ENCODE data around the gene MMP28. TPM values are rescaled to one million over a fixed set of nuclear protein-coding genes. Genes with fewer than 3 reads are reported as not detected.
A peak's percentile ranks its signal among the peaks of the same experiment; 100 is the strongest.

The MMP28 gene
- total RNA-seq, 2 experiments from 2014 or later = not detected

DNA sequence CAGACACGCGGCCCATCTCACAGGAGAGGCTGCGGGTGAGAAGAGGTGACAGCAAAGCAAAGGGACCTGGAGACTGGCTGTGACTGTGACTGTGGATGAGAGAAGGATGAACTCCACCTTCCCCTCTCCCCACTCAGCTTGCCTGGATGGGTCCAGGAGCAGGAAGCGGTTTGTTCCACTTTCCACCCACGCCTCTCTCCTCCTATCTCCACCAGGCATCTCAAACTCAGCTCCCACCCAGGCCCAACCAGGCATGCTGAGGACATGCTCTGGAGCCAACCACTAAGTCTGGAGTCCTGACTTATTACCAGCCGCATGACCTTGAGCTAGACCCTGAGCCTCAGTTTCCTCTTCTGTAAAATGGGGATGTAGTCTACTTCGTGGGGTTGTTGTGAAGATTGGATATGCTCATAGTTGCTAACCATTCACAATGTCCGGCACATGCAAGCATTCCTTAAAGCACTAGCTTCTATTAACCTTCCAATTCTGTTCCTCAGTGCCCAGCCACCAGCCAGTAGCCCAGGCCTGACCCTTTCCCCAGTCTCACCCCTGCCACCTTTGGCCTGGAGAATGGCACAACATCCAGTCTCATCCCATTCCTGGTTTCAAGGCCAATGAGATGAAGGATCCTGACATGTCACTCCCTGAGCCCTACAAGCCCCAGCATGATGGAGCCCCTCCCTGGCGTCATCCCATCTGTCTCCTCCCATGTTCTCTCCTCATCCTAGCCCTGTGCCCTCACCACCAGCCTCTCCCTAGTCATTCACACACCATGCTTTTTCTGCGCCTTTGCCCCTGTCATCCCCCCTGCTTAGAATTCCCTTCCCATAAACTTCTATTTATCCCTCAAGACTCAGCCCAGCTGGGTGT, 44.7 kb downstream of the MMP28 start:
- ATAC-seq (no peak), DNase-seq (no peak)
- Mint-ChIP-seq H3K4me1 (ENCODE audit: low read depth) (peaks cover 9% of the 10 kb centered on the region), H3K27me3 (ENCODE audit: low read depth) (peaks cover 29% of the 10 kb centered on the region), H3K4me3 (no peak overlapping the region), H3K9me3 (ENCODE audit: insufficient read depth) (no peaks in the 10 kb centered on the region), H3K27ac (no peak overlapping the region), H3K36me3 (ENCODE audit: low read depth) (no peaks in the 10 kb centered on the region)
- ChIA-PET CTCF (interaction anchor here (1.0 to 5.0 kb wide), 6 partner anchors 10 to 138 kb away, joined by 3 to 104 read pairs (median 12); partner anchors contain the start of genes C17orf50 and TAF15), POLR2A (no interaction called here)

DNA sequence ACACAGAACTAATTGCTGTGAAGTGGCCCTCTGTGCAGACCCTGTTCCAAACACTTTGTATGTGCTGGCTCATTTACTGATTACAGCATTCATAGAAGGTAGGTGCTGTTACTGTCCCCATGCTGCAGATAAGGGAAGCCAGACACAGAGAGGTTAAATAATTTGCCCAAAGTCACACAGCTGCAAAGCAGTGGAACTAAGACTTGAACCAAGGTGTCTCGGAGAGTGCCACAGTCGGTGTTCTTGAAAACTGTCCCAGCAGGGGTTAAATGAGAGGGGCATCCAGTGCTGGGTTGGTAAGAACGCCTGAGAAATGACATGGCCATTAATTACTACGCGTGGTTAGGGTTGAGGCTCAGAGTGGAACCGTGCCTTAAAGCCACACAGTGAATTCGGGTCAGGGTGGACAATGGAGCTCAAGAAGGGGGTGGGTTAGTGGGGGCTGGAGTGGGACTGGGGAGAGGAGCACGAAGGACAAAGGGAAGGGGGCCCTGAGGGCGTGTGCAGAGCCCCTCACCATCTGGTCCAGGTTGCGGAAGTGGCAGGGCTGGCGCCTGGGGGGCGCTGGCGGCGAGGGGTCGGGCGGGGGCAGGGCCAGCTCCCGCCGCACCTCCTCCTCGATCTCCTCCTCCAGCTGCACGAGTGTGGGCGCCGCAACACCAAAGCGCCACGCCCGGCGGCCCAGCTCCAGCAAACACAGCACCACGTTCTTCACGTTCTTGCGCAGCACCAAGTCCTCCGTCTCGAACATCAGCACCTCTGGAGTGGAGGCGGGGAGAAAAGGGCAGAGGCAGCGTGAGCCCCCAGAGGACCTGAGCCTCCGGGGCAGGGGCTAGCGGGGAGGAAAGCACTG, 45.7 kb downstream of the MMP28 start:
- Mint-ChIP-seq H3K9me3 (ENCODE audit: insufficient read depth) (no peaks in the 10 kb centered on the region), H3K27me3 (ENCODE audit: low read depth) (peaks cover 29% of the 10 kb centered on the region), H3K36me3 (ENCODE audit: low read depth) (no peaks in the 10 kb centered on the region), H3K27ac (no peak overlapping the region), H3K4me1 (ENCODE audit: low read depth) (peaks cover 9% of the 10 kb centered on the region), H3K4me3 (no peak overlapping the region)
- POLR2A ChIA-PET = interaction anchor here (0.6 to 0.8 kb wide), 2 partner anchors 11 to 488 kb away, joined by 4 to 5 read pairs; no protein-coding TSS in a partner anchor
- ATAC-seq (no peak), DNase-seq (peak; percentile 24)
- CTCF ChIA-PET = interaction anchor here (0.6 to 5.0 kb wide), 7 partner anchors 11 to 630 kb away, joined by 3 to 104 read pairs (median 20); partner anchors contain the start of genes C17orf50, RAD51D, SLFN12L and TAF15

DNA sequence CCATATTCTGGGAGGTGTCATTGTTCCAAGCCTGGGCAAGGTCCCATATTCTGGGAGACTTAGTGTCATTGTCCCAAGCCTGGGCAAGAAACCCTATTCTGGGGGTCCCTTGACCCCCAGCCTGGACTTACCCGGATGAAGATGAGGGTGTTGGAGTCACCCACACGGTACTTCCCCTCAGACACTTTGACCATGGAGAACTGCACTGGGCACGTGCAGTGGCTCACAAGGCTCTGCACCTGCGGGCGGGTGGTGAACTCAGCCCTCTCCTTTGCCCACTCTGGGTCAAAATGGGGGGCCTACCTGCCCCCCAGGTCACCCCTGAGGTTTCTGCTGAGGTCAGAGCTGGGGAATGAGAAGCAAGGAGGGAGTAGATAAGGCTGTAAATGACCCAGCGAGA, 46.5 kb downstream of the MMP28 start:
- no peak for ATAC-seq
- CTCF ChIA-PET = interaction anchor here (0.6 to 5.0 kb wide), 9 partner anchors 12 to 629 kb away, joined by 3 to 104 read pairs (median 10); partner anchors contain the start of genes C17orf50, RAD51D, SLFN12L and TAF15
- Mint-ChIP-seq H3K9me3 (ENCODE audit: insufficient read depth) (no peaks in the 10 kb centered on the region), H3K27ac (no peak overlapping the region), H3K4me1 (ENCODE audit: low read depth) (peaks cover 9% of the 10 kb centered on the region), H3K36me3 (ENCODE audit: low read depth) (no peaks in the 10 kb centered on the region), H3K27me3 (ENCODE audit: low read depth) (peaks cover 29% of the 10 kb centered on the region), H3K4me3 (no peak overlapping the region)
- POLR2A ChIA-PET = interaction anchor here (0.6 kb wide), 1 partner anchor 487 kb away, joined by 4 read pairs; no protein-coding TSS in a partner anchor
- DNase-seq = no peak

DNA sequence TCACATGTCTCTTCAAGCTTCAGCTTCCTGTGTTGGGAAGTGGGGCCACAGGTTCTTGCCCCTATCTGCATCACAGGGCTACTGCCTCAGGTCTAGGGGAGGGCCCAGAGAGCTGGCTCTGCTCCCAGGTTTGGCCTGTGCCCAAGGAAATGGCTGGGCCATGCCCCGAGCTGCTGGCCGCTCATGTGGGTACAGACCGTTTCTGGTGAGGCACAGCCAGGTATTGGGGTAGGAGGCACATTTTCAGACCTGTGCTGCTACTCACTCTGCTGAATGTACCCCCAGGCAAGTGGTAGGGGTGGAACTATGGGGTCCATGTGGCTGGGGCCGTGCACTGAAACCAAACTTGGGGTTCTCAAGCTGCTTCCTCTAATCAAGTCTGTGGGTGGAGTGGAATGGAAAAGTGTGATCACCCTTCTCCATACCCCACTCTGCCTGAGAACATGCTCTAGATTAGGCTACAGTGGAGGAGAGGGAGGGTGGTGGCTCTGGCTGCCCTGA, 47.0 kb downstream of the MMP28 start:
- DNase-seq (no peak), ATAC-seq (no peak)
- Mint-ChIP-seq H3K27me3 (ENCODE audit: low read depth) (peaks cover 31% of the 10 kb centered on the region), H3K4me3 (no peak overlapping the region), H3K9me3 (ENCODE audit: insufficient read depth) (no peaks in the 10 kb centered on the region), H3K27ac (no peak overlapping the region), H3K4me1 (ENCODE audit: low read depth) (peaks cover 9% of the 10 kb centered on the region), H3K36me3 (ENCODE audit: low read depth) (no peaks in the 10 kb centered on the region)
- ChIA-PET CTCF (interaction anchor here (1.3 to 5.0 kb wide), 16 partner anchors 13 to 629 kb away, joined by 3 to 104 read pairs (median 9); partner anchors contain the start of genes C17orf50, RAD51D, RASL10B and SLFN12L), POLR2A (no interaction called here)

DNA sequence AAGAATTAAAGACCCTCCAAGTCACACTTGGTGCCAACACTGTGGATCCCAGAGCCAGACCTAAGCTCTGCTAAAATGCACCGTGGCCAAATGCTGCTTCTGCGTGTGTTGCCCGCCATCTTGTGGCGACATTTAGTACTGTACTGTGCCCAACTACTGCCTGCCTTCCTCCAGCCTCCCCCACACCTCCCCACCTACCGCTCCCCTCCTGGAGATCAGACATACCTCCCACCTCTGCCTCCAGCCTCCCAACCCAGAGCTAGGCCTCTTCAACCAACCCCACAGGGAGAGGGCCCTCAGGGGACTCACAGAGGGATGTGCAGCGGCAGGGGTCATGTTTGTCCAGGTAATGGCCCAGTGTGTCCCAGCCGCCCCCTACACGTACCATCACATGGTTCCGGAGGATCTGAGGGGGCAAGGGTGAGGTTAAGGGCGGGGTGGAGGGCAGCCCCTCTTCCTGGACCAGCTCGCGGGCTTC, 47.9 kb downstream of the MMP28 start:
- POLR2A ChIA-PET = interaction anchor here (0.5 to 0.9 kb wide), 3 partner anchors 213 to 580 kb away, joined by 3 read pairs; no protein-coding TSS in a partner anchor

DNA sequence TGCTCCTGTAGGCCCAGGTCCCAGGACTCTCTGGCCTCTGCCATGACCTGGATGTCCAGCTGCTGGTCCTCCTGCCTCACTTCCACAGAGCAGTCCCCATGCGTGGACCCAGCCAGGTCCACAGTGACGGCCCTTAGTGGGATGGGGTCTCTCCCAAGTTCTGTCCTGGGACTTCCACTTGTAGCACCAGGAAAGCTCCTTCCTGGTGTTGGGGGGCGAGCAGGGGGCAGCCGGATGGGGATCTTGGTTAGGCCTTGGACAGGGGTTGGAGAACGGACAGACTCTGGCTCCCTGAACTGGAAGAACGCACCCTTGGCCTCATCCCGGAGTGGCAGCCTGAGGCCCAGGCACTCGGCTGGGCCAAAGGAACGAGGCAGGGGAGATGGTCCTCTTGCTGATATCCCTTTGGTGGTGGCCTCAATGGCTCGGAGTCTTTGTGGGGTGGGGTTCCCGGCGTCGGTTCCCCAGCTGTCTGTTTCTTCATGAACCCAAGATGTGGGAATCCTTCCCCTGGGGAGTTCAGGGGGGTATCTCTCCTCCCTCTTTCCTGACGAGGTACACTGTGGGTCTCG, 49.6 kb downstream of the MMP28 start:
- no peak for ATAC-seq
- Mint-ChIP-seq H3K4me1 (ENCODE audit: low read depth) (peaks cover 14% of the 10 kb centered on the region), H3K36me3 (ENCODE audit: low read depth) (no peaks in the 10 kb centered on the region), H3K4me3 (no peak overlapping the region), H3K27ac (no peak overlapping the region), H3K27me3 (ENCODE audit: low read depth) (peaks cover 37% of the 10 kb centered on the region), H3K9me3 (ENCODE audit: insufficient read depth) (no peaks in the 10 kb centered on the region)
- ChIA-PET CTCF (interaction anchor here (1.1 to 5.0 kb wide), 4 partner anchors 15 to 132 kb away, joined by 3 to 81 read pairs (median 4); partner anchors contain the start of gene C17orf50), POLR2A (interaction anchor here (0.6 to 1.4 kb wide), 3 partner anchors 124 to 640 kb away, joined by 3 to 10 read pairs (median 3); no protein-coding TSS in a partner anchor)
- DNase-seq = no peak

More for the DNA sequence above, 47.9 kb downstream of the MMP28 start:
- H3K36me3 Mint-ChIP-seq (ENCODE audit: low read depth) = no peaks in the 10 kb centered on the region
- no peak overlapping the region for H3K4me3 Mint-ChIP-seq
- DNase-seq (peak; percentile 87), ATAC-seq (peak; percentile 87)
- peaks cover 9% of the 10 kb centered on the region for H3K4me1 Mint-ChIP-seq (ENCODE audit: low read depth)
- no peaks in the 10 kb centered on the region for H3K9me3 Mint-ChIP-seq (ENCODE audit: insufficient read depth)
- CTCF ChIA-PET = interaction anchor here (0.5 to 5.0 kb wide), 59 partner anchors 8 to 1181 kb away, joined by 3 to 104 read pairs (median 4); partner anchors contain the start of genes C17orf50, NLE1, RAD51D and RASL10B
- H3K27ac Mint-ChIP-seq = no peak overlapping the region
- peaks cover 31% of the 10 kb centered on the region for H3K27me3 Mint-ChIP-seq (ENCODE audit: low read depth)

DNA sequence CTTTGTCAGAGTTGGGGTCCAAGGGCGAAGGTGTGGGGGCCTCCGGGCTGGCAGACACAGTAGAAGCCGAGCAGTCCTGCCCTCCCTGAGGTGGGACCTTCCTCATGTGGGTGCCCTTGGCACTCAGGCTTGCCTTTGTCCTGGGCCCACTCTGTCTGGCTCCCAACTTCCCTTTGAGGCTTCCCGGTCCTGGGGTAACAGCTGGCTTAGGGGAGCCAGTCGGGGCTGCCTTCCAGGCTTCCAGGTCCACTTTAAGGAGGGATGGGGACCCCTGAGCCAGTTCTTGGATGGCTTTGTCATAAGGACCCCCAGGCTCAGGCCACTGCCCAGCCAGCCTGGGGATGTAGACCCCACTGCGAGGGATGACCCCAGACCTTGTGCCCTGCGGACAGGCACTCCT, 50.2 kb downstream of the MMP28 start:
- Mint-ChIP-seq H3K9me3 (ENCODE audit: insufficient read depth) (no peaks in the 10 kb centered on the region), H3K4me3 (no peak overlapping the region), H3K27ac (no peak overlapping the region), H3K27me3 (ENCODE audit: low read depth) (peaks cover 34% of the 10 kb centered on the region), H3K4me1 (ENCODE audit: low read depth) (peaks cover 12% of the 10 kb centered on the region), H3K36me3 (ENCODE audit: low read depth) (no peaks in the 10 kb centered on the region)
- DNase-seq = no peak
- ChIA-PET CTCF (interaction anchor here (1.1 to 1.3 kb wide), 3 partner anchors 19 to 132 kb away, joined by 3 to 4 read pairs (median 3); no protein-coding TSS in a partner anchor), POLR2A (interaction anchor here (0.6 to 1.4 kb wide), 2 partner anchors 123 to 639 kb away, joined by 3 read pairs; no protein-coding TSS in a partner anchor)
- no peak for ATAC-seq

DNA sequence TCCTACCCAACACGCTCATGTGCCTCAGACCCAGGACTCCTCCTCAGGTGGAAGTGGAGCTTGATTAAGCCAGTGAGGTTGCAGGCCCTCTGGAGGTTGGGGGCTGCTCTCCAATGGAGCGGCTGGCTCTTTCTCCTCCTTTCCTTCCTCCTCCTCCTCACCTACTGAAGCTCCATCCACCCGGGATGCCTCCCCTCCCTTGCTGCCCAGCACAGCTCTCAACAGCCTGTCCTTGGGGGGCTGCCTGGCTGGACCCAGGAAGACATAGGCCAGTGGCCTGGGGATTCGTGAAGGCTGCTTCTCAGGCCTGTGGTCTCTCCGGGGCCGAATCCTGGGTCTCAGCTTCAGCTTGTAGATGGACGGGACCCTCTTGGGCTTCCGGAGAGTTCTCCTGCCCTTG, 50.6 kb downstream of the MMP28 start:
- no peaks in the 10 kb centered on the region for H3K36me3 Mint-ChIP-seq (ENCODE audit: low read depth)
- H3K9me3 Mint-ChIP-seq (ENCODE audit: insufficient read depth) = no peaks in the 10 kb centered on the region
- CTCF ChIA-PET = interaction anchor here (1.1 to 1.3 kb wide), 3 partner anchors 19 to 131 kb away, joined by 3 to 4 read pairs (median 3); no protein-coding TSS in a partner anchor
- DNase-seq (no peak), ATAC-seq (no peak)
- peaks cover 35% of the 10 kb centered on the region for H3K27me3 Mint-ChIP-seq (ENCODE audit: low read depth)
- H3K4me1 Mint-ChIP-seq (ENCODE audit: low read depth) = peaks cover 10% of the 10 kb centered on the region
- no peak overlapping the region for H3K27ac Mint-ChIP-seq
- no peak overlapping the region for H3K4me3 Mint-ChIP-seq
- POLR2A ChIA-PET = interaction anchor here (1.4 kb wide), 1 partner anchor 123 kb away, joined by 3 read pairs; no protein-coding TSS in a partner anchor

DNA sequence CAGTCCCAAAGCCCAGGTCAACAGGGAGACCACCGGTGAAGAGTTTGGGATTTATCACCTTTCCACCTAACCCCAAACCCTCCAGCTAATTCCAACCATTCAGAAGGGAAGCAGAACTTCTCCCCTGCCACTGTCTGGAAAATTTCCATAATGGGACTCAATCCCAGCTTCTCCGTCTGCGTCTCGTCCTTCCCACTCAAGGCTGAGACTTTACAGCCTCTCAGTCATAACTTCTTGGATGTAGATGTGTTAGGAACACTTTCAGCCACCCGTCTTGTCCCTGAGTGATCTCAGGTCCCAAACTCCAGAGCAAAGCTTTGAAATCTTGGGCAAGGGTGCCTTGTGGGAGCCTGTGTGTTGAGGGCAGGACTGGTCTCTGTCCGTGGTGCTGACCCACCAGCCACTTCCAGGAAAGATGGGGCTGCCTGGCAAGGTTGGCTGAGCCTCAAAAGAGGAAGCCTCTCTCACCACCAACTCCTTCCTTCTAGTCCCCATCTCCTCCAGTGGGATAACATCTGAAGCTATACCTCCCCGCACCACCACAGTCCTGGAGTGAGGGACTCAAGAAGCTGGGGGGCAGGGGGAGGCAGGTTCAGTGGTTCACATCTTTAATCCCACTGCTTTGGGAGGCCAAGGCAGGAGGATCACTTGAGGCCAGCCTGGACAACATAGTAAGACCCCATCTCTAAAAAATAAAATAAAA, 51.7 kb downstream of the MMP28 start:
- Mint-ChIP-seq H3K4me1 (ENCODE audit: low read depth) (peaks cover 7% of the 10 kb centered on the region), H3K27me3 (ENCODE audit: low read depth) (peaks cover 31% of the 10 kb centered on the region), H3K4me3 (no peak overlapping the region), H3K27ac (no peak overlapping the region), H3K9me3 (ENCODE audit: insufficient read depth) (no peaks in the 10 kb centered on the region), H3K36me3 (ENCODE audit: low read depth) (no peaks in the 10 kb centered on the region)
- DNase-seq (peak; percentile 45), ATAC-seq (no peak)
- ChIA-PET CTCF (interaction anchor here (1.7 kb wide), 1 partner anchor 20 kb away, joined by 7 read pairs; no protein-coding TSS in a partner anchor), POLR2A (no interaction called here)

DNA sequence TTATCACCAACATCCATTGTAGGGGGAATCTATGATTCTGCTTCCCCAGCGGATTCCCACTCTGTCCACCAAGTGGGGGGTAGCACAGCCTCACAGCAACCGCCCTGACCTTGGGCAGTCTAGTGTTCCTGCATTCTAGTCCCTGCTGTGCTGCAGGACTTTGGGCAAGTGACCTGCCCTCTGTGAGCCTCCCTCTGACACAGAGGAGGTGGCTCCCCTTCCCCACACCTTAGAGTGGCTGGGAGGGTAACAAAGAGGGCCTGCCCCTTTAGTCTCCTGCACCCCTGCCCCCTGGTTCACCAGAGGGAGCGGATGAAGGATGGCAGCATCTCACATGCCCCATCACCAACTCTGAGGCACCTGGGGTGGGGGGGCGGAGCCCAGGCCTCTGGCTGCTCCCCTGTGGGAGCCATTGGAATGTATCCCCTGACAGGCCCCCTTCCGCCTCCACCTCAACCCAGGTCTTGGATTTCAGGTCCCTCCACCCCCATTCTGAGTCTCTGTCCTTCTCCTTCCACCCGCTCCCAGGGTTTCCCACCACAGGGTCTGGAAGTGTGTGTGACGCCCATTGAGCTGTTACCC, 52.5 kb downstream of the MMP28 start:
- Mint-ChIP-seq H3K27ac (no peak overlapping the region), H3K9me3 (ENCODE audit: insufficient read depth) (no peaks in the 10 kb centered on the region), H3K4me1 (ENCODE audit: low read depth) (peaks cover 7% of the 10 kb centered on the region), H3K4me3 (no peak overlapping the region), H3K27me3 (ENCODE audit: low read depth) (peaks cover 29% of the 10 kb centered on the region), H3K36me3 (ENCODE audit: low read depth) (no peaks in the 10 kb centered on the region)
- POLR2A ChIA-PET = no interaction called here
- no peak for ATAC-seq
- no peak for DNase-seq
- CTCF ChIA-PET = interaction anchor here (1.4 to 1.7 kb wide), 2 partner anchors 21 to 62 kb away, joined by 3 to 7 read pairs; no protein-coding TSS in a partner anchor

Data from activated CD8-positive, alpha-beta T cell treated with anti-CD3 and anti-CD28 coated beads, Interleukin-2, amount 10 ng/mL, durations not matched to agents 7 days and 5 days (primary cell).